IMR-90 (cell line): ENCODE data around the gene KMT2A. TPM values are rescaled to one million over a fixed set of nuclear protein-coding genes. Genes with fewer than 3 reads are reported as not detected.

Experiments used
- ATAC-seq: fragments of 200-7000 bp; cut with Tn5 transposase; 2 replicates; pipeline ENCODE4 v1.9.1; 2020; ENCODE audit warnings: low read depth, mild to moderate bottlenecking, moderate library complexity
- BruUV-seq: library from RNA; stranded (reverse); fragments of 400-500 nt; replicated peaks from 2 replicates; lab custom pipeline; 2021; lab: Mats Ljungman, UMichigan
- CTCF ChIA-PET: fragments of 300-600 bp; formaldehyde crosslinking; extraction: SDS; loops from one replicate; lab custom pipeline; 2021; ENCODE audit warnings: antibody characterized with exemption; lab: Yijun Ruan, JAX
- POLR2A ChIA-PET: fragments of 300-600 bp; sonication (Branson Sonifier 250); formaldehyde crosslinking; loops from one replicate; lab custom pipeline; 2022; ENCODE audit warnings: antibody characterized with exemption; ENCODE audit not compliant: unreplicated experiment; lab: Charles Lee
- DNase-seq: peaks from one replicate; pipeline ENCODE4 v3.0.0; 2013
- H2AFZ ChIP-seq: replicated peaks from 2 replicates; pipeline ENCODE3; 2013; ENCODE audit warnings: low read length, mild to moderate bottlenecking; ENCODE audit not compliant: poor library complexity
- H2AK5ac ChIP-seq: 2 replicates; pipeline ENCODE4 v1.6.1; 2013; ENCODE audit warnings: low read depth, low read length, inconsistent platforms
- H2AK9ac ChIP-seq: replicated peaks from 2 replicates; pipeline ENCODE3; 2013; ENCODE audit warnings: mild to moderate bottlenecking, low read depth, low read length, moderate library complexity; ENCODE audit not compliant: poor library complexity
- H2BK120ac ChIP-seq: 2 replicates; pipeline ENCODE4 v1.6.1; 2013; ENCODE audit warnings: low read depth, low read length, inconsistent platforms
- H2BK15ac ChIP-seq: 3 replicates; pipeline ENCODE4 v1.6.1; 2013; ENCODE audit warnings: low read depth, low read length, inconsistent platforms
- H2BK20ac ChIP-seq: 2 replicates; pipeline ENCODE4 v1.6.1; 2013; ENCODE audit warnings: low read depth, mild to moderate bottlenecking, inconsistent platforms, low read length, moderate library complexity
- H2BK5ac ChIP-seq: 2 replicates; pipeline ENCODE4 v1.6.1; 2013; ENCODE audit warnings: mild to moderate bottlenecking, low read depth, low read length, inconsistent platforms; ENCODE audit not compliant: poor library complexity, severe bottlenecking
- H3K14ac ChIP-seq: replicated peaks from 2 replicates; pipeline ENCODE4 v1.6.1; 2013; ENCODE audit warnings: low read depth, low read length, inconsistent platforms
- H3K18ac ChIP-seq: 2 replicates; pipeline ENCODE4 v1.6.1; 2013; ENCODE audit warnings: low read depth, low read length, control low read depth
- H3K23ac ChIP-seq: 2 replicates; pipeline ENCODE4 v1.6.1; 2013; ENCODE audit warnings: low read depth, low read length, inconsistent platforms
- H3K27ac ChIP-seq: 2 replicates; pipeline ENCODE4 v1.5.1; 2013; ENCODE audit warnings: mild to moderate bottlenecking, control low read depth, low read length; ENCODE audit not compliant: insufficient read depth
- H3K27me3 ChIP-seq: 2 replicates; pipeline ENCODE4 v1.6.1; 2013; ENCODE audit warnings: low read length; ENCODE audit not compliant: control insufficient read depth, insufficient read depth
- H3K36me3 ChIP-seq: 2 replicates; pipeline ENCODE4 v1.6.1; 2013; ENCODE audit warnings: low read length, mixed read lengths; ENCODE audit not compliant: control insufficient read depth, insufficient read depth
- H3K4ac ChIP-seq: 2 replicates; pipeline ENCODE4 v1.6.1; 2013; ENCODE audit warnings: low read depth, low read length, inconsistent platforms
- H3K4me1 ChIP-seq: 2 replicates; pipeline ENCODE4 v1.6.1; 2013; ENCODE audit warnings: low read length, mixed read lengths; ENCODE audit not compliant: control insufficient read depth, insufficient read depth
- H3K4me2 ChIP-seq: 2 replicates; pipeline ENCODE4 v1.6.1; 2013; ENCODE audit warnings: low read depth, mild to moderate bottlenecking, control low read depth, low read length, moderate library complexity
- H3K4me3 ChIP-seq: 2 replicates; pipeline ENCODE4 v1.5.1; 2013; ENCODE audit warnings: low read depth, mild to moderate bottlenecking, control low read depth, low read length, moderate library complexity; ENCODE audit not compliant: insufficient read depth
- H3K56ac ChIP-seq: 2 replicates; pipeline ENCODE4 v1.6.1; 2013; ENCODE audit warnings: low read length, inconsistent platforms; ENCODE audit not compliant: insufficient read depth; ENCODE audit errors: extremely low read depth
- H3K79me1 ChIP-seq, 2 experiments: 2 replicates each; pipeline ENCODE4 v1.6.1; 2013; ENCODE audit warnings: low read length in 2 of 2, inconsistent platforms in 1 of 2, low read depth in 1 of 2
- H3K9ac ChIP-seq: 2 replicates; pipeline ENCODE4 v1.6.1; 2013; ENCODE audit warnings: low read depth, low read length, control low read depth
- H3K9me1 ChIP-seq: 2 replicates; pipeline ENCODE4 v1.6.1; 2013; ENCODE audit warnings: low read length, inconsistent platforms; ENCODE audit not compliant: insufficient read depth
- H3K9me3 ChIP-seq: 2 replicates; pipeline ENCODE4 v1.6.1; 2013; ENCODE audit warnings: low read length; ENCODE audit not compliant: control insufficient read depth, insufficient read depth
- H4K20me1 ChIP-seq: 2 replicates; pipeline ENCODE4 v1.6.1; 2013; ENCODE audit warnings: low read length, inconsistent platforms; ENCODE audit not compliant: insufficient read depth
- H4K5ac ChIP-seq: 2 replicates; pipeline ENCODE4 v1.6.1; 2013; ENCODE audit warnings: mild to moderate bottlenecking, low read depth, low read length, control low read depth
- H4K8ac ChIP-seq, 2 experiments: 2 replicates each; pipeline ENCODE4 v1.6.1; 2013; ENCODE audit warnings: low read depth in 2 of 2, low read length in 2 of 2, control low read depth in 1 of 2, inconsistent platforms in 1 of 2
- H4K91ac ChIP-seq: 2 replicates; pipeline ENCODE4 v1.6.1; 2013; ENCODE audit warnings: low read depth, low read length, inconsistent platforms; ENCODE audit not compliant: insufficient read depth
- BHLHE40 ChIP-seq: fragments of 150-350 bp; IDR thresholded peaks from 2 replicates; pipeline ENCODE4 v1.6.1; 2016; ENCODE audit warnings: mild to moderate bottlenecking, low read depth, low read length
- FOS ChIP-seq: fragments of 150-350 bp; IDR thresholded peaks from 2 replicates; pipeline ENCODE4 v1.6.1; 2016; ENCODE audit warnings: low read depth, low read length
- RCOR1 ChIP-seq: IDR thresholded peaks from 2 replicates; pipeline ENCODE4 v1.6.1; 2012; ENCODE audit warnings: mild to moderate bottlenecking, low read length, improper control_type of control experiment; ENCODE audit not compliant: insufficient replicate concordance
- WGBS, 2 experiments: methylation state at CpG; one replicate each; pipeline versions ENCODE4 v1.1.5 to v1.1.7; 2013; ENCODE audit warnings: missing lambda C conversion rate in 2 of 2; ENCODE audit not compliant: insufficient read length in 1 of 2; ENCODE audit errors: extremely low coverage in 2 of 2; 5-methylcytosine and 5-hydroxymethylcytosine counted together
- dilution Hi-C: fragments of 300-500 bp; cut with HindIII; formaldehyde crosslinking; loops from one replicate; pipeline ENCODE4 v1.14.3; 2018; ENCODE audit warnings: low sequenced_read_pairs; ENCODE audit not compliant: unreplicated experiment
- in situ Hi-C: fragments of 300-500 bp; cut with MboI; formaldehyde crosslinking; loops from 3 replicates; pipeline ENCODE4 v1.14.3; 2019; ENCODE audit warnings: low sequenced_read_pairs, inconsistent platforms, mixed read lengths
- intact Hi-C: fragments of 100-400 bp; cut with micrococcal nuclease; formaldehyde crosslinking; loops from 2 replicates; pipeline ENCODE4 v1.10.0; 2022
- polyA plus RNA-seq, 3 experiments: library from polyadenylated mRNA; depleted of rRNA; stranded (reverse); fragments of >200 nt; gene quantifications; 2 replicates each; pipeline ENCODE4 v1.2.3, GENCODE V29; 2012; ENCODE audit warnings: low replicate concordance in 1 of 3
- total RNA-seq: library from RNA; depleted of rRNA; stranded (reverse); fragments of >200 nt; gene quantifications from 2 replicates; pipeline ENCODE4 v1.2.3, GENCODE V29; 2012

The KMT2A gene
- total and polyA plus RNA-seq, 2 of the 4 experiments (the other 2 are of a cell fraction) = 18.2 to 21.1 TPM

- BruUV-seq = no TSS peak
- H3K9me1 ChIP-seq = peaks cover 5% of the 10 kb centered on the region; the same call in 1 of the 2 replicates
- no peaks in the 10 kb centered on the region for H3K27me3 ChIP-seq
- H2BK120ac ChIP-seq = no peak overlapping the region
- no peak overlapping the region for H2AK9ac ChIP-seq
- ChIA-PET CTCF (no interaction called here), POLR2A (no interaction called here)
- no peak overlapping the region for H3K9ac ChIP-seq
- WGBS, 2 experiments = no CpG with 5 or more reads among the region's 2 CpGs
- H3K9me3 ChIP-seq = no peaks in the 10 kb centered on the region
- H2AK5ac ChIP-seq = no peak overlapping the region
- in situ Hi-C loops = no loop called here
- H2BK15ac ChIP-seq = no peak overlapping the region
- no peak overlapping the region for H3K4ac ChIP-seq
- no peak overlapping the region for H3K56ac ChIP-seq
- H3K79me1 ChIP-seq = peaks cover 12 to 73% of the 10 kb centered on the region in 2 experiments
- H3K27ac ChIP-seq = no peak overlapping the region
- ATAC-seq = no peak
- no peak overlapping the region for H2BK5ac ChIP-seq
- no peak overlapping the region for H4K91ac ChIP-seq
- peaks cover 84% of the 10 kb centered on the region for H4K20me1 ChIP-seq
- H3K4me1 ChIP-seq = peaks cover 8% of the 10 kb centered on the region
- H3K36me3 ChIP-seq = 0 out of 2 replicates have a peak, but pooled peaks cover 2% of the 10 kb centered on the region
- no peak overlapping the region for H3K4me3 ChIP-seq
- no peak overlapping the region for H3K4me2 ChIP-seq
- no peak overlapping the region for H3K23ac ChIP-seq
- no peak overlapping the region for H3K14ac ChIP-seq
- no peak for DNase-seq
- H2BK20ac ChIP-seq = no peak overlapping the region
- no peak overlapping the region for H4K8ac ChIP-seq
- dilution Hi-C loops = no loop called here
- no peak overlapping the region for H4K5ac ChIP-seq
- no peak overlapping the region for H2AFZ ChIP-seq
- H3K18ac ChIP-seq = no peak overlapping the region
- TF ChIP-seq BHLHE40 = no peak
- TF ChIP-seq FOS = no peak
- no peak for TF ChIP-seq RCOR1
- intact Hi-C loops = no loop called here
Observed at GRCh38 chr11:118443590-118444218, 7.4 kb downstream of the KMT2A start.
